Panc1 (cell line): ENCODE results near the gene IGSF23. TPM values are rescaled to one million over a fixed set of nuclear protein-coding genes. Genes with fewer than 3 reads are reported as not detected.

Experiments used
- ATAC-seq: fragments of 200-7000 bp; cut with Tn5 transposase; 2 replicates; pipeline ENCODE4 v1.9.1; 2020; ENCODE audit warnings: mild to moderate bottlenecking, moderate library complexity
- BruUV-seq: library from RNA; stranded (reverse); fragments of 400-500 nt; replicated peaks from 2 replicates; lab custom pipeline; 2021; lab: Mats Ljungman, UMichigan
- CTCF ChIA-PET: fragments of 300-600 bp; sonication (Branson Sonifier 250); formaldehyde crosslinking; loops from one replicate; lab custom pipeline; 2022; ENCODE audit warnings: antibody characterized with exemption; lab: Charles Lee
- POLR2A ChIA-PET: fragments of 300-600 bp; sonication (Branson Sonifier 250); formaldehyde crosslinking; loops from one replicate; lab custom pipeline; 2022; ENCODE audit warnings: antibody characterized with exemption; lab: Charles Lee
- DNase-seq: peaks from one replicate; pipeline ENCODE4 v3.0.0-alpha.2; 2010; ENCODE audit warnings: low read depth, low spot score
- H3K27ac ChIP-seq: 2 replicates; pipeline ENCODE4 v1.5.1; 2011; ENCODE audit warnings: mild to moderate bottlenecking, low read length, inconsistent platforms
- H3K27me3 ChIP-seq: fragments of 200-500 bp; sonication (Bioruptor generic); 2 replicates; pipeline ENCODE4 v1.6.0; 2014; ENCODE audit warnings: low read length, inconsistent platforms; ENCODE audit not compliant: control insufficient read depth, insufficient read depth
- H3K36me3 ChIP-seq: fragments of 200-500 bp; sonication (Bioruptor generic); 2 replicates; pipeline ENCODE4 v1.5.1; 2014; ENCODE audit warnings: inconsistent platforms, mild to moderate bottlenecking, low read length, moderate library complexity; ENCODE audit not compliant: control insufficient read depth, insufficient read depth
- H3K4me1 ChIP-seq: 2 replicates; pipeline ENCODE4 v1.5.1; 2011; ENCODE audit warnings: inconsistent platforms, mild to moderate bottlenecking, low read length, moderate library complexity; ENCODE audit not compliant: control insufficient read depth, insufficient read depth
- H3K4me3 ChIP-seq, 2 experiments: 2 replicates each; pipeline ENCODE4 v1.5.1; 2011 to 2012; ENCODE audit warnings: low read depth in 2 of 2, low read length in 2 of 2, mild to moderate bottlenecking in 2 of 2, inconsistent platforms in 1 of 2, moderate library complexity in 1 of 2
- H3K9me3 ChIP-seq: fragments of 200-500 bp; sonication (Bioruptor generic); 2 replicates; pipeline ENCODE4 v1.5.1; 2014; ENCODE audit warnings: low read depth, mild to moderate bottlenecking, inconsistent platforms, low read length, moderate library complexity; ENCODE audit not compliant: control insufficient read depth, insufficient read depth
- POLR2AphosphoS5 ChIP-seq: IDR thresholded peaks from 2 replicates; pipeline ENCODE4 v1.6.1; 2012; ENCODE audit warnings: mild to moderate bottlenecking, low read depth, low read length, moderate library complexity
- SIN3A ChIP-seq: IDR thresholded peaks from 2 replicates; pipeline ENCODE4 v1.6.1; 2012; ENCODE audit warnings: low read depth, mild to moderate bottlenecking, low read length, moderate library complexity, borderline replicate concordance; ENCODE audit not compliant: insufficient read depth
- TCF7L2 ChIP-seq: IDR thresholded peaks from 2 replicates; pipeline ENCODE4 v1.6.1; 2011; ENCODE audit warnings: mild to moderate bottlenecking, low read depth, low read length, inconsistent platforms
- in situ Hi-C: cut with HindIII; loops from 2 replicates; pipeline ENCODE4 v1.10.0; 2016; ENCODE audit warnings: low sequenced_read_pairs, low pct_unique_long_range_greater_than_20kb
- intact Hi-C: fragments of 100-400 bp; cut with micrococcal nuclease; formaldehyde crosslinking; loops from one replicate; pipeline ENCODE4 v1.10.0; 2022; ENCODE audit not compliant: unreplicated experiment
- total RNA-seq: library from RNA; stranded (reverse); gene quantifications from one replicate; pipeline ENCODE4 v1.2.1, GENCODE V29; 2021; ENCODE audit not compliant: unreplicated experiment
- TF ChIP-seq, protein P1 (sequence below): fragments of 450-650 bp; IDR thresholded peaks from 2 replicates; pipeline ENCODE4 v1.5.1; 2017; ENCODE audit warnings: mild to moderate bottlenecking
- TF ChIP-seq, protein P2 (sequence below), 2 experiments: IDR thresholded peaks; 2 replicates each; pipeline ENCODE4 v1.6.1; 2011 to 2012; ENCODE audit warnings: low read depth in 2 of 2, control low read depth in 1 of 2, low read length in 1 of 2, mild to moderate bottlenecking in 1 of 2, moderate library complexity in 1 of 2; ENCODE audit not compliant: insufficient read depth in 1 of 2

The IGSF23 gene
- total RNA-seq, 1 experiment from 2014 or later: not detected

DNA sequence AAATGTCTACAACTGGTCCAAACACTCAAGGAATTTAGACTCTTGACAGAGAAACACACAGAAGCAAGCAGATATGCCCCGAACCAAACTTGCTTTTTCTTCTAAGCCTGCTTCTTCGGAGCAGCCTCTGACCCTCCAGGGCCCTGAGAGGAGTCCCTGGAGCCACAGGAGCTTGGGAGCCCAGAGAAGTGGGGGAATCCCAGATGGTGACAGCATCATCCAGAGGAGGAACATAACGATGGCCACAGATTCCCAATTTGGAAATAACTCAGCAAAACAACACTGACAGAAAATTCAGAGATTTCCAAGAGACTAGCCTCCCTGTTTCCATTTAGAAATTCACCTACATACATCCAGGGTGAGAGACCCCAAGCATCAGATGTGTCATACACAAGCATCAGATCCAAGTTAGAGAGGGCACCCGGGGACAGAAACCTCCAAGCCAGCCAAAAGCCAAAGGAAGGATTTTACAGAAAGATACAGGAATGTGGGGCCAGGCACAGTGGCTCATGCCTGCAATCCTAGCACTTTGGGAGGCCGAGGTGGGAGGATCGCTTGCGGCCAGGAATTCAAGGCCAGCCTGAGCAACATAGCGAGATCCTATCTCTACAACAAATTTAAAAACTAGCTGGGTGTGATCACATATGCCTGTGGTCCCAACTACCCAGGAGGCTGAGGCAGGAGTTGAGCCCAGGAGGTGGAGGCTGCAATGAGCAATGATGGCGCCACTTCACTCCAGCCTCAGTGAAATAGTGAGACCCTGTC lies 28.3 kb downstream of the IGSF23 start:
- no peaks in the 10 kb centered on the region for H3K27me3 ChIP-seq
- no TSS peak for BruUV-seq
- TF ChIP-seq, protein P1, sequence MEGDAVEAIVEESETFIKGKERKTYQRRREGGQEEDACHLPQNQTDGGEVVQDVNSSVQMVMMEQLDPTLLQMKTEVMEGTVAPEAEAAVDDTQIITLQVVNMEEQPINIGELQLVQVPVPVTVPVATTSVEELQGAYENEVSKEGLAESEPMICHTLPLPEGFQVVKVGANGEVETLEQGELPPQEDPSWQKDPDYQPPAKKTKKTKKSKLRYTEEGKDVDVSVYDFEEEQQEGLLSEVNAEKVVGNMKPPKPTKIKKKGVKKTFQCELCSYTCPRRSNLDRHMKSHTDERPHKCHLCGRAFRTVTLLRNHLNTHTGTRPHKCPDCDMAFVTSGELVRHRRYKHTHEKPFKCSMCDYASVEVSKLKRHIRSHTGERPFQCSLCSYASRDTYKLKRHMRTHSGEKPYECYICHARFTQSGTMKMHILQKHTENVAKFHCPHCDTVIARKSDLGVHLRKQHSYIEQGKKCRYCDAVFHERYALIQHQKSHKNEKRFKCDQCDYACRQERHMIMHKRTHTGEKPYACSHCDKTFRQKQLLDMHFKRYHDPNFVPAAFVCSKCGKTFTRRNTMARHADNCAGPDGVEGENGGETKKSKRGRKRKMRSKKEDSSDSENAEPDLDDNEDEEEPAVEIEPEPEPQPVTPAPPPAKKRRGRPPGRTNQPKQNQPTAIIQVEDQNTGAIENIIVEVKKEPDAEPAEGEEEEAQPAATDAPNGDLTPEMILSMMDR: no peak
- TF ChIP-seq SIN3A: no peak
- TF ChIP-seq TCF7L2: no peak
- TF ChIP-seq, protein P2, sequence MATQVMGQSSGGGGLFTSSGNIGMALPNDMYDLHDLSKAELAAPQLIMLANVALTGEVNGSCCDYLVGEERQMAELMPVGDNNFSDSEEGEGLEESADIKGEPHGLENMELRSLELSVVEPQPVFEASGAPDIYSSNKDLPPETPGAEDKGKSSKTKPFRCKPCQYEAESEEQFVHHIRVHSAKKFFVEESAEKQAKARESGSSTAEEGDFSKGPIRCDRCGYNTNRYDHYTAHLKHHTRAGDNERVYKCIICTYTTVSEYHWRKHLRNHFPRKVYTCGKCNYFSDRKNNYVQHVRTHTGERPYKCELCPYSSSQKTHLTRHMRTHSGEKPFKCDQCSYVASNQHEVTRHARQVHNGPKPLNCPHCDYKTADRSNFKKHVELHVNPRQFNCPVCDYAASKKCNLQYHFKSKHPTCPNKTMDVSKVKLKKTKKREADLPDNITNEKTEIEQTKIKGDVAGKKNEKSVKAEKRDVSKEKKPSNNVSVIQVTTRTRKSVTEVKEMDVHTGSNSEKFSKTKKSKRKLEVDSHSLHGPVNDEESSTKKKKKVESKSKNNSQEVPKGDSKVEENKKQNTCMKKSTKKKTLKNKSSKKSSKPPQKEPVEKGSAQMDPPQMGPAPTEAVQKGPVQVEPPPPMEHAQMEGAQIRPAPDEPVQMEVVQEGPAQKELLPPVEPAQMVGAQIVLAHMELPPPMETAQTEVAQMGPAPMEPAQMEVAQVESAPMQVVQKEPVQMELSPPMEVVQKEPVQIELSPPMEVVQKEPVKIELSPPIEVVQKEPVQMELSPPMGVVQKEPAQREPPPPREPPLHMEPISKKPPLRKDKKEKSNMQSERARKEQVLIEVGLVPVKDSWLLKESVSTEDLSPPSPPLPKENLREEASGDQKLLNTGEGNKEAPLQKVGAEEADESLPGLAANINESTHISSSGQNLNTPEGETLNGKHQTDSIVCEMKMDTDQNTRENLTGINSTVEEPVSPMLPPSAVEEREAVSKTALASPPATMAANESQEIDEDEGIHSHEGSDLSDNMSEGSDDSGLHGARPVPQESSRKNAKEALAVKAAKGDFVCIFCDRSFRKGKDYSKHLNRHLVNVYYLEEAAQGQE (IDR thresholded peaks at IDR 0.05; ENCODE audit: insufficient read depth in 1 of 2, low read depth in 2 of 2, low read length in 1 of 2): no peak
- no peak for TF ChIP-seq POLR2AphosphoS5
- H3K36me3 ChIP-seq: peaks cover 2% of the 10 kb centered on the region; the same call in 1 of the 2 replicates
- ChIA-PET POLR2A (no interaction called here), CTCF (no interaction called here)
- no peaks in the 10 kb centered on the region for H3K4me1 ChIP-seq
- ATAC-seq: no peak
- no peak for DNase-seq
- H3K9me3 ChIP-seq: no peaks in the 10 kb centered on the region
- H3K4me3 ChIP-seq: no peak overlapping the region
- intact Hi-C loops (no loop called here), in situ Hi-C loops (no loop called here)
- no peak overlapping the region for H3K27ac ChIP-seq

DNA sequence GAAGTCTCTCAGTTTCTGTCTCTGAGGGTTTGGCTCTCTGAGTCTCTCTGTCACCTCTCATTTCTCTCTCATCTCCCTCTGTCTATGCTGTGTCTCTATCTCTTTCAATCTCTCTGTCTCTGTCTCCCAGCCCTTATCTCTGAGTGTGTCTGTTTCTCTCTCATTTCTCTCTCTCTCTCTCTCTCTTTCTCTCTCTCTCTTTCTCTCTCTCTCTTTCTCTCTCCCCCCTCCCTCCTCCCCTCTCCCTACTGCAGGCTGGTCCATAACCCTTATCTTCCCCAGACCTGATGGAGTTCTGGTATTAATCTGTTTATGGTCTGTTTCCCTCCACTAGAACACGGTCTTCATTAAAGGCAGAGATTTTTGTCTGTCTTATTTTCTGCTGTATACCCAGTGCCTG lies 29.0 kb downstream of the IGSF23 start:
- ChIA-PET CTCF (interaction anchor here (0.7 kb wide), 1 partner anchor 30 kb away, joined by 7 read pairs; no protein-coding TSS in a partner anchor), POLR2A (no interaction called here)
- no peak overlapping the region for H3K4me3 ChIP-seq
- ATAC-seq (no peak), DNase-seq (no peak)
- no peaks in the 10 kb centered on the region for H3K9me3 ChIP-seq
- H3K27ac ChIP-seq: no peak overlapping the region
- peaks cover 2% of the 10 kb centered on the region; the same call in 1 of the 2 replicates for H3K36me3 ChIP-seq
- in situ Hi-C loops: no loop called here
- intact Hi-C loops: no loop called here
- no peaks in the 10 kb centered on the region for H3K27me3 ChIP-seq
- H3K4me1 ChIP-seq: no peaks in the 10 kb centered on the region
- no peak for TF ChIP-seq SIN3A
- no peak for TF ChIP-seq TCF7L2
- TF ChIP-seq, protein P2 (IDR thresholded peaks at IDR 0.05; ENCODE audit: insufficient read depth in 1 of 2, low read depth in 2 of 2, low read length in 1 of 2): no peak
- TF ChIP-seq, protein P1: no peak
- no peak for TF ChIP-seq POLR2AphosphoS5
- no TSS peak for BruUV-seq
